ENCODE results near the gene RNF125.
A peak's percentile ranks its signal among the peaks of the same experiment; 100 is the strongest.
"Not testable (repeated sequence)": the region's sequence is repeated elsewhere in the genome, so short reads cannot be mapped to it uniquely, and the experiment has no call there.

Gene RNF125

DNA sequence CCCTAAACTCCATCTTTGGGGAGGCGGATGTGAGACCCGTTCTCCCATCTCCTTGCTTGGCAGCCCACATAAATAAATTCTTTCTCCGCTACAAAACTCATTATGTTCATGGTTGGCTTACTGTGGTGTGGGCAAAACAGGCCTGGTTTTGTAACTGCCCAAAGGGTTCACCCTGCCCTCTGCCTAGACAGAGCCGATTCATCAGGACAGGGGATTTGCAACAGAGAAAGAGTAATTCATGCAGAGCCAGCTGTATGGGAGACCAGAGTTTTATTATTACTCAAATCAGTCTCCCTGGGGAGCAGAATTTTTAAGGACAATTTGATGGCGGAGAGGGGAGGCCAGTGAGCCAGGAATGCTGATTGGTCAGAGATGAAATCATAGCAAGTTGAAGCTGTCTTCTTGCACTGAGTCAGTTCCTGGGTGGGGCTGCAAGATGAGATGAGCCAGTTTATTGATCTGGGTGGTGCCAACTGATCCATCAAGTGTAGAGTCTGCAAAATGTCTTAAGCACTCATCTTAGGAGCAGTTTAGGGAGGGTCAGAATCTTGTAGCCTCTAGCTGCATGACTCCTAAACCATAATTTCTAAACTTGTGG lies 8.4 kb upstream of the RNF125 start:
- ATAC-seq (ENCODE audit: insufficient read depth, low read depth) (no peak), DNase-seq (no peak)
- no peaks in the 10 kb centered on the region for H3K4me1 ChIP-seq (ENCODE audit: insufficient read depth, low read length)
- no peak overlapping the region for H3K4me2 ChIP-seq (ENCODE audit: insufficient read depth, low read length)
- H3K36me3 ChIP-seq (ENCODE audit: insufficient read depth, low read length) = no peaks in the 10 kb centered on the region
- H3K79me2 ChIP-seq (ENCODE audit: insufficient read depth, low read length) = no peaks in the 10 kb centered on the region
- H3K4me3 ChIP-seq (ENCODE audit: low read depth in 1 of 2, low read length in 2 of 2) = no peak overlapping the region
- H3K27me3 ChIP-seq (ENCODE audit: insufficient read depth, low read length, poor library complexity) = no peaks in the 10 kb centered on the region
- no peak overlapping the region for H2AFZ ChIP-seq (ENCODE audit: low read depth, low read length)
- H4K20me1 ChIP-seq (ENCODE audit: insufficient read depth, low read length) = no peaks in the 10 kb centered on the region
- no peak overlapping the region for H3K27ac ChIP-seq (ENCODE audit: low read length)
- TF ChIP-seq, protein P1, sequence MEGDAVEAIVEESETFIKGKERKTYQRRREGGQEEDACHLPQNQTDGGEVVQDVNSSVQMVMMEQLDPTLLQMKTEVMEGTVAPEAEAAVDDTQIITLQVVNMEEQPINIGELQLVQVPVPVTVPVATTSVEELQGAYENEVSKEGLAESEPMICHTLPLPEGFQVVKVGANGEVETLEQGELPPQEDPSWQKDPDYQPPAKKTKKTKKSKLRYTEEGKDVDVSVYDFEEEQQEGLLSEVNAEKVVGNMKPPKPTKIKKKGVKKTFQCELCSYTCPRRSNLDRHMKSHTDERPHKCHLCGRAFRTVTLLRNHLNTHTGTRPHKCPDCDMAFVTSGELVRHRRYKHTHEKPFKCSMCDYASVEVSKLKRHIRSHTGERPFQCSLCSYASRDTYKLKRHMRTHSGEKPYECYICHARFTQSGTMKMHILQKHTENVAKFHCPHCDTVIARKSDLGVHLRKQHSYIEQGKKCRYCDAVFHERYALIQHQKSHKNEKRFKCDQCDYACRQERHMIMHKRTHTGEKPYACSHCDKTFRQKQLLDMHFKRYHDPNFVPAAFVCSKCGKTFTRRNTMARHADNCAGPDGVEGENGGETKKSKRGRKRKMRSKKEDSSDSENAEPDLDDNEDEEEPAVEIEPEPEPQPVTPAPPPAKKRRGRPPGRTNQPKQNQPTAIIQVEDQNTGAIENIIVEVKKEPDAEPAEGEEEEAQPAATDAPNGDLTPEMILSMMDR (IDR thresholded peaks at IDR 0.05; ENCODE audit: borderline replicate concordance, extremely low read depth, low read length, poor library complexity, severe bottlenecking) = no peak
- no peak for TF ChIP-seq EZH2 (IDR thresholded peaks at IDR 0.05; ENCODE audit: borderline replicate concordance, low read depth, low read length, severe bottlenecking)
- no peaks in the 10 kb centered on the region for H3K9me3 ChIP-seq (ENCODE audit: insufficient read depth, low read length, severe bottlenecking)
- H3K9ac ChIP-seq (ENCODE audit: low read depth, low read length) = no peak overlapping the region

GRCh38 chr18:32011193-32011592 lies 7.4 kb upstream of the RNF125 start:
- Histone ChIP-seq H3K27ac (ENCODE audit: low read length) (no peak overlapping the region), H3K36me3 (ENCODE audit: insufficient read depth, low read length) (no peaks in the 10 kb centered on the region), H3K4me3 (ENCODE audit: low read depth in 1 of 2, low read length in 2 of 2) (no peak overlapping the region), H2AFZ (ENCODE audit: low read depth, low read length) (no peak overlapping the region), H3K27me3 (ENCODE audit: insufficient read depth, low read length, poor library complexity) (no peaks in the 10 kb centered on the region), H3K9ac (ENCODE audit: low read depth, low read length) (no peak overlapping the region), H3K4me2 (ENCODE audit: insufficient read depth, low read length) (no peak overlapping the region), H3K79me2 (ENCODE audit: insufficient read depth, low read length) (no peaks in the 10 kb centered on the region), H4K20me1 (ENCODE audit: insufficient read depth, low read length) (no peaks in the 10 kb centered on the region), H3K4me1 (ENCODE audit: insufficient read depth, low read length) (no peaks in the 10 kb centered on the region), H3K9me3 (ENCODE audit: insufficient read depth, low read length, severe bottlenecking) (no peaks in the 10 kb centered on the region)
- TF ChIP-seq EZH2 (IDR thresholded peaks at IDR 0.05; ENCODE audit: borderline replicate concordance, low read depth, low read length, severe bottlenecking) = no peak
- TF ChIP-seq, protein P1 (IDR thresholded peaks at IDR 0.05; ENCODE audit: borderline replicate concordance, extremely low read depth, low read length, poor library complexity, severe bottlenecking) = no peak
- DNase-seq (no peak), ATAC-seq (ENCODE audit: insufficient read depth, low read depth) (no peak)

- H3K9me3 ChIP-seq (ENCODE audit: insufficient read depth, low read length, severe bottlenecking) = no peaks in the 10 kb centered on the region
- peaks cover 34% of the 10 kb centered on the region for H3K4me1 ChIP-seq (ENCODE audit: insufficient read depth, low read length)
- H3K27ac ChIP-seq (ENCODE audit: low read length) = peak overlapping the region; percentile 77
- peak overlapping the region; percentile 93 for H3K4me2 ChIP-seq (ENCODE audit: insufficient read depth, low read length)
- no peaks in the 10 kb centered on the region for H4K20me1 ChIP-seq (ENCODE audit: insufficient read depth, low read length)
- peak overlapping the region; percentile 29 to 70; a peak in 3 of 4 replicates for H3K4me3 ChIP-seq (ENCODE audit: low read depth in 1 of 2, low read length in 2 of 2)
- H3K36me3 ChIP-seq (ENCODE audit: insufficient read depth, low read length) = no peaks in the 10 kb centered on the region
- TF ChIP-seq, protein P1 (IDR thresholded peaks at IDR 0.05; ENCODE audit: borderline replicate concordance, extremely low read depth, low read length, poor library complexity, severe bottlenecking) = peak; percentile 54
- no peak for TF ChIP-seq EZH2 (IDR thresholded peaks at IDR 0.05; ENCODE audit: borderline replicate concordance, low read depth, low read length, severe bottlenecking)
- H3K27me3 ChIP-seq (ENCODE audit: insufficient read depth, low read length, poor library complexity) = no peaks in the 10 kb centered on the region
- ATAC-seq (ENCODE audit: insufficient read depth, low read depth) = 0 out of 3 replicates have a peak, but pooled peaks have one; percentile 6
- peak overlapping the region; percentile 85 for H2AFZ ChIP-seq (ENCODE audit: low read depth, low read length)
- H3K79me2 ChIP-seq (ENCODE audit: insufficient read depth, low read length) = no peaks in the 10 kb centered on the region
- H3K9ac ChIP-seq (ENCODE audit: low read depth, low read length) = peak overlapping the region; percentile 67
- peak; percentile 54 for DNase-seq
Measured at GRCh38 chr18:32019251-32019948, 775 bp downstream of the RNF125 start.

GRCh38 chr18:32019949-32020625 lies 1.5 kb downstream of the RNF125 start:
- Histone ChIP-seq H2AFZ (ENCODE audit: low read depth, low read length) (peak overlapping the region; percentile 85), H3K4me3 (ENCODE audit: low read depth in 1 of 2, low read length in 2 of 2) (peak overlapping the region in 1 of 2 experiments; percentile 70; a peak in 3 of 4 replicates)
- DNase-seq = peak; percentile 36

More at GRCh38 chr18:32019949-32020625, 1.5 kb downstream of the RNF125 start:
- H3K27ac ChIP-seq (ENCODE audit: low read length) = peak overlapping the region; percentile 77
- not testable (repeated sequence) for H3K79me2 ChIP-seq (ENCODE audit: insufficient read depth, low read length); H3K36me3 ChIP-seq (ENCODE audit: insufficient read depth, low read length); H4K20me1 ChIP-seq (ENCODE audit: insufficient read depth, low read length); H3K27me3 ChIP-seq (ENCODE audit: insufficient read depth, low read length, poor library complexity); H3K9me3 ChIP-seq (ENCODE audit: insufficient read depth, low read length, severe bottlenecking); ATAC-seq (ENCODE audit: insufficient read depth, low read depth)
- H3K9ac ChIP-seq (ENCODE audit: low read depth, low read length) = peak overlapping the region; percentile 67
- H3K4me1 ChIP-seq (ENCODE audit: insufficient read depth, low read length) = peaks cover 34% of the 10 kb centered on the region
- peak overlapping the region; percentile 93 for H3K4me2 ChIP-seq (ENCODE audit: insufficient read depth, low read length)
